ENCODE measurements around the gene ZNF775. TPM values are rescaled to one million over a fixed set of nuclear protein-coding genes. Genes with fewer than 3 reads are reported as not detected.

ZNF775 gene
- total RNA-seq, 1 donor from 2014 or later: 17.1 TPM

- Histone ChIP-seq H3K9me3 (no peaks in the 10 kb centered on the region), H3K27ac (no peak overlapping the region), H3K27me3 (no peaks in the 10 kb centered on the region), H3K4me3 (no peak overlapping the region), H3K36me3 (no peaks in the 10 kb centered on the region), H3K4me1 (peaks cover 0 to 2% of the 10 kb centered on the region in 2 donors)
- TF ChIP-seq CTCF (IDR thresholded peaks at IDR 0.05): no peak
- DNase-seq (ENCODE audit: low spot score in 2 of 2): no peak
- intact Hi-C loops (cut with DNase I): no loop called here
Observed at GRCh38 chr7:150390205-150390604, 11.1 kb downstream of the ZNF775 start.

GRCh38 chr7:150393325-150393724, 14.2 kb downstream of the ZNF775 start:
- H3K4me1 ChIP-seq: peaks cover 0 to 2% of the 10 kb centered on the region in 2 donors
- peaks cover 10 to 13% of the 10 kb centered on the region in 2 donors for H3K36me3 ChIP-seq
- no peaks in the 10 kb centered on the region for H3K27me3 ChIP-seq
- intact Hi-C loops (cut with DNase I): no loop called here
- H3K9me3 ChIP-seq: no peaks in the 10 kb centered on the region
- TF ChIP-seq CTCF (IDR thresholded peaks at IDR 0.05): no peak
- no peak for DNase-seq (ENCODE audit: low spot score in 2 of 2)
- H3K4me3 ChIP-seq: no peak overlapping the region
- H3K27ac ChIP-seq: no peak overlapping the region

GRCh38 chr7:150396426-150396825, 17.3 kb downstream of the ZNF775 start:
- H3K4me1 ChIP-seq: no peaks in the 10 kb centered on the region
- H3K36me3 ChIP-seq: peaks cover 10 to 13% of the 10 kb centered on the region in 2 donors
- H3K9me3 ChIP-seq: no peaks in the 10 kb centered on the region
- DNase-seq (ENCODE audit: low spot score in 2 of 2): no peak
- no peak for TF ChIP-seq CTCF (IDR thresholded peaks at IDR 0.05)
- H3K27ac ChIP-seq: no peak overlapping the region
- H3K4me3 ChIP-seq: no peak overlapping the region
- intact Hi-C loops (cut with DNase I): no loop called here
- H3K27me3 ChIP-seq: no peaks in the 10 kb centered on the region

- H3K27ac ChIP-seq: no peak overlapping the region
- no peaks in the 10 kb centered on the region for H3K4me1 ChIP-seq
- H3K36me3 ChIP-seq: peaks cover 10 to 13% of the 10 kb centered on the region in 2 donors
- no peak overlapping the region for H3K4me3 ChIP-seq
- H3K9me3 ChIP-seq: no peaks in the 10 kb centered on the region
- no peaks in the 10 kb centered on the region for H3K27me3 ChIP-seq
- no peak for DNase-seq (ENCODE audit: low spot score in 2 of 2)
- TF ChIP-seq CTCF (IDR thresholded peaks at IDR 0.05): no peak
- intact Hi-C loops (cut with DNase I): no loop called here
Observed at GRCh38 chr7:150396851-150397260, 17.7 kb downstream of the ZNF775 start.

GRCh38 chr7:150397346-150398107, 18.4 kb downstream of the ZNF775 start:
- no peak overlapping the region for H3K4me3 ChIP-seq
- H3K9me3 ChIP-seq: no peaks in the 10 kb centered on the region
- no peak for TF ChIP-seq CTCF (IDR thresholded peaks at IDR 0.05)
- no peaks in the 10 kb centered on the region for H3K4me1 ChIP-seq
- intact Hi-C loops (cut with DNase I): no loop called here
- H3K36me3 ChIP-seq: peaks cover 10 to 13% of the 10 kb centered on the region in 2 donors
- no peaks in the 10 kb centered on the region for H3K27me3 ChIP-seq
- no peak for DNase-seq (ENCODE audit: low spot score in 2 of 2)
- H3K27ac ChIP-seq: no peak overlapping the region
